ENCODE results near the gene PGA3. TPM values are rescaled to one million over a fixed set of nuclear protein-coding genes. Genes with fewer than 3 reads are reported as not detected.

The PGA3 gene
- total and polyA plus RNA-seq, 2 of the 8 experiments (the other 6 are each of a cell fraction or from before 2014, with no cell fraction given), result not detected

DNA sequence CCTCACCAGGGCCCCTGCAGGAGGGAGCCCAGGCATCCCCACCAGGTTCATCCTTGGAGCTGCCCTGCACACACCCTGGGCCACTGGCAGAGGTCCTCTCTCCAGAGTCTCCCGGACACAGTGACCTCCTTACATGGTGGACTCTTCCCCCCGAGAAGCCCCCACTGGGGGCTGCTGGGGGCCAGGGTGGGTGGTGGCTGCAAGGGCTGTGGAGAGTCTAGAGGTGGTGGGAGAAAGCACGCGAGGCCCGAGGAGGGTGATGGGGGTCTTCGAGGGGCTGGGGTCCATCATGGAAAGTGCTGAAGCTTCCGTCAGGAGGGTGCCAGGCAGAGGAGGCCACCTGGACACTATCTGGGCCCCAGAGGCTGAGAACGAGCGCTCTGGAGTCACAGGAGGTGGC, 55.2 kb downstream of the PGA3 start:
- H3K4me1 ChIP-seq (replicated peaks in 1 of 4; ENCODE audit: control insufficient read depth in 3 of 4, insufficient read depth in 4 of 4, low read length in 3 of 4), result no peaks in the 10 kb centered on the region; a peak in 1 of 7 replicates
- no peak overlapping the region for H3K14ac ChIP-seq (ENCODE audit: insufficient read length)
- CTCF ChIA-PET (ENCODE audit: partially characterized antibody), result interaction anchor here (0.8 to 3.0 kb wide), 4 partner anchors 12 to 127 kb away, joined by 3 to 12 read pairs (median 4); no protein-coding TSS in a partner anchor
- H4K20me1 ChIP-seq (replicated peaks in 1 of 2; ENCODE audit: control insufficient read depth in 1 of 2, insufficient read depth in 2 of 2, low read length in 2 of 2), result no peaks in the 10 kb centered on the region
- no peak overlapping the region for H3K18ac ChIP-seq (ENCODE audit: extremely low read depth, low read length)
- no peaks in the 10 kb centered on the region; a peak in 1 of 8 replicates for H3K36me3 ChIP-seq (ENCODE audit: control insufficient read depth in 2 of 4, insufficient read depth in 4 of 4, low read length in 3 of 4)
- no peak overlapping the region for H4K91ac ChIP-seq (replicated peaks; ENCODE audit: insufficient read length, low read length)
- H3K4ac ChIP-seq (replicated peaks; ENCODE audit: insufficient read length, low read depth, low read length), result no peak overlapping the region
- H4K8ac ChIP-seq (ENCODE audit: extremely low read depth, insufficient read depth, low read length), result no peak overlapping the region
- no peak overlapping the region for H4K5ac ChIP-seq (ENCODE audit: insufficient read length, low read depth, low read length)
- no peak for FAIRE-seq
- H3K23ac ChIP-seq (ENCODE audit: insufficient read length), result no peak overlapping the region
- no peak overlapping the region for H2AFZ ChIP-seq (ENCODE audit: low read length)
- no peaks in the 10 kb centered on the region for H3K27me3 ChIP-seq (replicated peaks in 1 of 4; ENCODE audit: control insufficient read depth in 3 of 4, extremely low read depth in 1 of 4, insufficient read depth in 3 of 4, low read length in 3 of 4)
- no peak overlapping the region for H2BK12ac ChIP-seq (ENCODE audit: low read depth, low read length)
- H3K9ac ChIP-seq (replicated peaks in 1 of 4; ENCODE audit: extremely low read depth in 1 of 4, low read depth in 3 of 4, low read length in 3 of 4), result no peak overlapping the region
- H2BK5ac ChIP-seq (ENCODE audit: low read depth, low read length), result no peak overlapping the region
- H3K9me3 ChIP-seq (ENCODE audit: insufficient read depth in 2 of 2, low read depth in 1 of 2, low read length in 1 of 2), result no peaks in the 10 kb centered on the region
- H2BK120ac ChIP-seq (replicated peaks; ENCODE audit: low read depth, low read length), result no peak overlapping the region
- no peak overlapping the region for H2AK5ac ChIP-seq (ENCODE audit: low read depth, low read length)
- H3K27ac ChIP-seq (ENCODE audit: low read depth, low read length), result no peak overlapping the region
- no peak overlapping the region for H3K56ac ChIP-seq (replicated peaks; ENCODE audit: insufficient read length, low read depth, low read length)
- POLR2A ChIA-PET (ENCODE audit: partially characterized antibody), result interaction anchor here (0.9 to 1.4 kb wide), 6 partner anchors 9 to 75 kb away, joined by 3 to 4 read pairs (median 4); partner anchors contain the start of genes DDB1, TKFC and VWCE
- H3K79me1 ChIP-seq (ENCODE audit: low read depth, low read length), result no peaks in the 10 kb centered on the region
- H3K79me2 ChIP-seq (ENCODE audit: control insufficient read depth in 1 of 2, insufficient read depth in 2 of 2, low read length in 2 of 2), result no peaks in the 10 kb centered on the region
- TF ChIP-seq HDAC2 (IDR thresholded peaks at IDR 0.05; ENCODE audit: borderline replicate concordance in 1 of 2, low read depth in 2 of 2, low read length in 2 of 2) (no peak), RBBP5 (IDR thresholded peaks at IDR 0.05; ENCODE audit: borderline replicate concordance, low read depth, low read length) (no peak), RFX5 (IDR thresholded peaks at IDR 0.05; ENCODE audit: borderline replicate concordance, low read depth, low read length) (no peak)
- H3K4me3 ChIP-seq (ENCODE audit: extremely low read depth in 1 of 4, insufficient read depth in 2 of 4, low read depth in 3 of 4, low read length in 4 of 4), result no peak overlapping the region
- no peak overlapping the region for H2BK15ac ChIP-seq (ENCODE audit: low read length)
- H3K4me2 ChIP-seq (ENCODE audit: insufficient read depth in 1 of 2, low read depth in 2 of 2, low read length in 2 of 2), result no peak overlapping the region
- no peaks in the 10 kb centered on the region for H3K23me2 ChIP-seq (ENCODE audit: low read depth, low read length)
- H2BK20ac ChIP-seq (ENCODE audit: low read length), result no peak overlapping the region
- DNase-seq (ENCODE audit: low read depth in 1 of 2, low spot score in 2 of 2), result no peak
- 93% methylated on average over 7 of the region's 9 CpGs; no CpG with 5 or more reads in 1 of the 2 experiments for WGBS, 2 experiments (ENCODE audit: extremely low coverage in 1 of 2, insufficient coverage in 1 of 2, insufficient read length in 1 of 2, insufficient replicate concordance in 2 of 2, low coverage in 1 of 2, low lambda C conversion rate in 2 of 2, missing lambda C conversion rate in 1 of 2)

Data from H1 (cell line).